Measurements from ENCODE around the gene FANCF. TPM values are rescaled to one million over a fixed set of nuclear protein-coding genes. Genes with fewer than 3 reads are reported as not detected.

FANCF gene
- total RNA-seq, 1 experiment from 2014 or later, result 37.3 TPM

DNA sequence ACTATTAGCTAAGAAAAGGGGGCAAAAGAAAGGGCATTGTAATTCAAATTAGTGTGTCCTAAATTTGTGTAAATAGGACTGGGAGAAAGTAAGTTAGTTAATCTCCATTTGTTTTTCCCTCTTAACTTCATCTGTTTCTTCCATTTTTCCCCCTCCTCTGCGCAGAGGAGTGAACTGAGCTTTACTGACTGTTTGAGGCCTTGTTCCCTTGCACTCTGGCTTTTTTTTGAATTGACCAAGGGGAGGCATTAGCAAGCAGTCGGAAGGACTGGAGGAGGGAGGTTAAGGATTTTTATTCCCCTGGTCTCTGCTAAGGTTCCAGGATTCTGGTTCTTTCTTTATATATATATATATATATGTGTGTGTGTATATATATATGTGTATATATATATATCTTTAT, 15.2 kb upstream of the FANCF start:
- Histone ChIP-seq H3K27me3 (ENCODE audit: control insufficient read depth, insufficient read depth, low read length) (peaks cover 5% of the 10 kb centered on the region), H3K4me3 (ENCODE audit: insufficient read depth, low read depth, low read length) (no peak overlapping the region), H3K36me3 (replicated peaks; ENCODE audit: control insufficient read depth, insufficient read depth, low read length) (no peaks in the 10 kb centered on the region)
- DNase-seq, result no peak

DNA sequence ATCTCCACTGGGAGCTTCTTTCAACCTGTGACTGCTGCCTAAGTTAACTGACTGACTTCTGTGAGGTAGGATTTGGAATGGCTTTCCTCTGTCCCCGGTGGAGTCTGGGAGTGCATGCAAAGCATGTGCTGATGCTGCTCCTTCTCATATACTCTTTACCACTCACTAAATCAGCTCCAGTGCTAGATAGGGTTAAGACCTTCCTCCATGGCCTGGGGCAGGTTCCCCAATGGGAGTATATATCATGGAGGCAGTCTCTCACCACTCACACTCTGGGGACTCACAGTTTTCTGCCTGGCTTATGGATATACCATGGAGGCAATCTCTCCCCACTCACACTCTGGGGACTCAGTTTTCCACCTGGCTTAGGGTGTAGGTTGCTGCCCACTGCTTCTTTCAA, 10.1 kb upstream of the FANCF start:
- Histone ChIP-seq H3K27me3 (ENCODE audit: control insufficient read depth, insufficient read depth, low read length) (peaks cover 5% of the 10 kb centered on the region), H3K36me3 (replicated peaks; ENCODE audit: control insufficient read depth, insufficient read depth, low read length) (no peaks in the 10 kb centered on the region), H3K4me3 (ENCODE audit: insufficient read depth, low read depth, low read length) (no peak overlapping the region)
- DNase-seq, result no peak

DNA sequence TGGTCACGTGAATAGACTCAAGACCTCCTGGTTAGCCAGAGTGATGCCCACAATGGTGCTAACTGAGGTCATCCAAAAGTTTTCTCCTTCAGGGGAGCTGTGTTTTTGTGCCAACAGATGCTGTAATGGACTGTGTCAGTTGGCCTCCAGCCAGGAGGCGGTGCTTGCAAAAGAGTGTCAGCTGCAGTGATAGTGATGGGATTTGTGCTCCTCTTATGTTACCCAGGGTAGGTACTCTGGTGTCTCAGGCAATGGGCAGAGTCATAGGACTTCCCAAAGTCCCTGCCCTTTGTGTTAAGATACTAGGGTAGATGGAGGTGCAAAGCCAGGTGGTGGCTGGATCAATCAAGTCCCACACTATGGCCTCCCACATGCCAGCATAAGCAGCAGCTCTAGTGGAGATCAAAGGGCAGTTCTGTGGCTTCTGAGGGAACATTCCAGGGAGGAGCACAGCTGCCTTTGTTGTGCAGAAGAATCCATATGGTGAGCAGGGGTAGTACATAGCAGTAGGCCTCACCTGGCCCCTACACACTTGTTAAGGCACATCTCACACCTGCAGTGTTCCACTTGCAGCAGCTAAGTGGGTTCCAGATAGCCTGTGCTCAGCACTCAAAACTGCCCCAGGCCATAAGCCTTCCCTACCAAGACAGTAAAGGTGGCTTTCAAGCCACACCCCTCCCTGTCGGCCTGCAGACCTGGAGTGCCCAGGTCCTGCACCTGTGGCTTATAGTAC, 9.4 kb upstream of the FANCF start:
- DNase-seq, result no peak
- no peaks in the 10 kb centered on the region for H3K36me3 ChIP-seq (replicated peaks; ENCODE audit: control insufficient read depth, insufficient read depth, low read length)
- H3K27me3 ChIP-seq (ENCODE audit: control insufficient read depth, insufficient read depth, low read length), result peaks cover 5% of the 10 kb centered on the region
- H3K4me3 ChIP-seq (ENCODE audit: insufficient read depth, low read depth, low read length), result no peak overlapping the region

DNA sequence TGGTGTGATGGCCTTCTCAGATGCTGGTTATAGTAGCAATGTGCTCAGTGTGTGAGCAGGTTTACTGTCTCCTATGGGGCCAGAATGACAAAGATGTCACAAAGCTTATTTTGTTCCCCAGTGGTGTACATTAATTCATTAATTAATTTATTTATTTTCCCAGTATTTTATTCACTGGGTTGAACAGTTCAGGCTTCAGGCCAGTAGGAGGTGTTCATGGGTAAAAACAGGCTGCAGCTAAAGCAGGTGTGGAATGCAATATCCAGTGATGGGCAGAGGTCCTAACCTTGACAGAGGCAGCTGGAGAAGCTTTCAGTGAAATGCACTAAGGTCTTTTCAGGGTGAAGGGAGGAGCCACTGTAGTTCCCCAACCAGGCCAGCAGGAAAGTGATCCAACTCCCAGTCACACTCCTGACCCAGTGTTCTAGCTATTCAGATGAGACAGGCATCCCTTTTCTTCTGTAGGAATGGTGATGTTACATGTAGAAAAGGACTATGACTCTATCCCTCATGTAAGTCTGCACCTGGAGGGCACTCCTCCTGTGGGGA, 7.8 kb upstream of the FANCF start:
- DNase-seq, result no peak
- Histone ChIP-seq H3K4me3 (ENCODE audit: insufficient read depth, low read depth, low read length) (no peak overlapping the region), H3K36me3 (replicated peaks; ENCODE audit: control insufficient read depth, insufficient read depth, low read length) (no peaks in the 10 kb centered on the region), H3K27me3 (ENCODE audit: control insufficient read depth, insufficient read depth, low read length) (no peaks in the 10 kb centered on the region; the same call in 1 of the 2 replicates)

DNA sequence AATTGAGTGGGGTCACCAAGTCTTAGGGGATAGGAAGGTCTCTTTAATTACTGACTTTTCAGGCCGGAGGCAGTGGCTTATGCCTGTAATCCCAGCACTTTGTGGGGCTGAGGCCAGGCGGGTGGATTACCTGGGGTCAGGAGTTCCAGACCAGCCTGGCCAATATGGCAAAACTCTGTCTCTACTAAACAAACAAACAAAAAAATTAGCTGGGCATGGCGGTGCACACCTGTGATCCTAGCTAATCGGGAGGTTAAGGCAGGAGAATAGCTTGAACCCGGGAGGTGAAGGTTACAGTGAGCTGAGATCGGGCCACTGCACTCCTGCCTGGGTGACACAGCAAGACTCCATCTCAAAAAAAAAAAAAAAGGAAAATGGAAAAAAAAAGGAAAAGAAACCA, 1.8 kb upstream of the FANCF start:
- Histone ChIP-seq H3K27me3 (ENCODE audit: control insufficient read depth, insufficient read depth, low read length) (no peaks in the 10 kb centered on the region), H3K36me3 (replicated peaks; ENCODE audit: control insufficient read depth, insufficient read depth, low read length) (no peaks in the 10 kb centered on the region), H3K4me3 (ENCODE audit: insufficient read depth, low read depth, low read length) (no peak overlapping the region)
- DNase-seq, result no peak

DNA sequence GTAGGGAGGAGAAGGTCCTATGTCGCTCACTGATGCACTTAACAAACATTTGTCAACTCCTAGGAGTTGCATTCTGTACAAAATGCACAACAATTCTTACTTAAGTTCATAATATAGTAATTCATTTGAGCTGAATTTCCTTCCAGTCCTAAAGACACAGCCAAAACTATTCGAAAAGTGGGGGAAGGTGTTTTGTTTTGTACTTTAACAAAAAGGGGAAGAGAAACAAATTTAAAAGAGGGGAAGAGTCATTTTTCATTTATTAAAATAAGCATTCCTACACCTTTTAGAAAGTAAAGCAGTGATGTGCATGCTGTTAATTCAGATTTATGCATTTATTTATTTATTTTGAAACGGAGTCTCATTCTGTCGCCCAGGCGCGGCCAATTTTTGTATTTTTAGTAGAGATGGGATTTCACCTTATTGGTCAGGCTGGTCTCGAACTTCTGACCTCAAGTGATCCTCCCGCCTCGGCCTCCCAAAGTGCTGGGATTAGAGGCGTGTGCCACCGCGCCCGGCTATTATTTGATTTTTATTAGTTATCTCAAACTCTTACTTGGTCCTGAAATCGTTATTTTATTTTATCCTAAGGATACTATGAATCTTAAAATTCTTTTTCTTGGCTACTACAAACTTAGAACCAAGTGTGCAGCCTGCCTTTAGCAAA, 1.1 kb upstream of the FANCF start:
- no peak overlapping the region for H3K4me3 ChIP-seq (ENCODE audit: insufficient read depth, low read depth, low read length)
- DNase-seq, result no peak
- H3K36me3 ChIP-seq (replicated peaks; ENCODE audit: control insufficient read depth, insufficient read depth, low read length), result no peaks in the 10 kb centered on the region
- H3K27me3 ChIP-seq (ENCODE audit: control insufficient read depth, insufficient read depth, low read length), result no peaks in the 10 kb centered on the region

DNA sequence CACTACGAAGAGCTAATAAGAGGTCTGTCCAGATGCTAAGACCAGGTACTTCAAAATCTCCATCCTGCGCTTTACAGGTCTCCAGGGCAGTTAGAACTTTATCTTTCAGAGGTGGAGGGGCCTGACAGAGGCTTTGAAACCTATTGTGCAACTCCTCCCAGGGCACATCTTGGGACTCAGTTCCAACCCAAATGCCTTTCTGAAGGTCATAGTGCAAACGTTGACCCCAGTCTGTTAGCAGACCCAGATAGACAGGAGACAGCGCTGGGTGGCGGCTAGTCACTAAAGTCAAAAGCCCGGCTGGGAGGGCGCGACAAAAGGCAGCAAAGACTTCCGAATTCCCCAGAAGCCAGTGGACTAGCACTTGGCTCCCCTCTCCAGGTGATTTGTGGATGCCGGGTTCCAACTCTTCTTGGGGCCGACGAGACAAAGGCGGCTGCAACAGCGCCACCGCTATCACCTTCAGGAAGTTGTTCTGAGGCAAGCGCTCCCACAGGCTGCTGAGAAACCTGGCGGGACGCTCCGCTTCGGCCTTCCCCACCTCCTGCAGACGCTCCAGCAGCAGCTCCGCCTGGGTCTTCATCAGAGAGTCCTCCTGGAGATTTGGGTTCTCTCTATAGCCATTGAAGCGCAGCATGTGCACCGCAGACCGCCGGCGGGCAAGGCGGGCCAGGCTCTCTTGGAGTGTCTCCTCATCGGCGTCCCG, 728 bp downstream of the FANCF start:
- peak; percentile 36 for DNase-seq

DNA sequence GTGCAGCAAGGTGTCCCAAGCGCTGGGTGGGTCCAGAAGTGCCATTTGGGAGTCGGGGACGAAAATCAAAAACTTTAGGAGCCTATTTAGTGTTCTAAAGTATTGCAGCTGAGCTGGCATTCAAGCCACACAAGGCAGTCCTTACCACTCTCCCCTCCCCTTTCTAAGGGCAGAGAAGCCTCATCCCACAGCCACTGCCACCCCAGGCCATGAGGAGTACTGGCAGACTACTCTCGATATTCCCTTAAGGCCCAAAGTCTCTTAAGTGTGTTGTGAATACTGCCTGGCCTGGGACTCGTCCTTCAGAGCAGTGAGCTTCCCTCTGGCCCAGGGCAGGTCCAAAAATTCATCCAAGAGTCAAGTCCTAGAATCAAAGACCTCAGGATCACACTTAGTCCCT, 7.8 kb downstream of the FANCF start:
- DNase-seq, result no peak
- no peaks in the 10 kb centered on the region for H3K27me3 ChIP-seq (ENCODE audit: control insufficient read depth, insufficient read depth, low read length)
- H3K36me3 ChIP-seq (replicated peaks; ENCODE audit: control insufficient read depth, insufficient read depth, low read length), result no peaks in the 10 kb centered on the region
- H3K4me3 ChIP-seq (ENCODE audit: insufficient read depth, low read depth, low read length), result no peak overlapping the region

More for the DNA sequence above, 728 bp downstream of the FANCF start:
- no peaks in the 10 kb centered on the region for H3K27me3 ChIP-seq (ENCODE audit: control insufficient read depth, insufficient read depth, low read length)
- peak overlapping the region; percentile 86 for H3K4me3 ChIP-seq (ENCODE audit: insufficient read depth, low read depth, low read length)
- H3K36me3 ChIP-seq (replicated peaks; ENCODE audit: control insufficient read depth, insufficient read depth, low read length), result no peaks in the 10 kb centered on the region

DNA sequence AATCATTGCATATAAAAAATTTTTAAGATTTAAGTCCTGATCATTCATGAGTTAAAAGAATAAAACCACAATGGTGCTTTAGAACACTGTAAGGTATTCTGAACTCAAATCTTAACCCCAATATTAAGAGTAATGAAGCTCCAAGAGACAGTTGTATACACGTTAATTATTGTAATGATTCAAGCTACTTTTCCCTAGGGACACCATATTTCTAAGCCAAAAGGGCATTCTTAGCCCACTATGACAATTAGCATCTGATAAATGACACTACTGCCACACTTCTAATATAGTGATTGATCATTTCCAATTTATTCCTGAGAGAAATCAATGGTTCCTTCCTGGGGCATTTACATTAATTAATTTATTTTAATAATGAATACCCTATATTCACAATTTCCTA, 21.7 kb downstream of the FANCF start:
- H3K36me3 ChIP-seq (replicated peaks; ENCODE audit: control insufficient read depth, insufficient read depth, low read length), result no peaks in the 10 kb centered on the region
- no peaks in the 10 kb centered on the region for H3K27me3 ChIP-seq (ENCODE audit: control insufficient read depth, insufficient read depth, low read length)
- DNase-seq, result no peak
- H3K4me3 ChIP-seq (ENCODE audit: insufficient read depth, low read depth, low read length), result no peak overlapping the region

DNA sequence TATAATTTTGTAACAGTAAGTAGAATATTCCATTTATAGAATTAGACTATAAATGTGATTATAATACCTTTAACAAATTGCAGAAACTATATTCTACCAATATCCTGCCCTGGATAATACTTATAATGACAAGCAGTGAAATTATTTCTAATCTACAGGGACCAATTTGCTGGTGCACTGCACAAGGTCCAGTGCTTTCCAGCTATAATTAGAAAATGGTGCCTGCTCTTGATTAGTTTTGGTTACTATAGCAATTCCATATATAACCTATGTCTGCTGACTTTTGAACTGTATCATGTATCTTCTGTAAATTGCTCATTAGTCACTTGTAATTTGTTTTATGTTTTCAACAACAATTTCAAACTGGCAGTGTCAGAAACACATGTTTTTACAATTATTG, 23.1 kb downstream of the FANCF start:
- H3K27me3 ChIP-seq (ENCODE audit: control insufficient read depth, insufficient read depth, low read length), result no peaks in the 10 kb centered on the region
- no peak overlapping the region for H3K4me3 ChIP-seq (ENCODE audit: insufficient read depth, low read depth, low read length)
- no peak for DNase-seq
- H3K36me3 ChIP-seq (replicated peaks; ENCODE audit: control insufficient read depth, insufficient read depth, low read length), result no peaks in the 10 kb centered on the region

DNA sequence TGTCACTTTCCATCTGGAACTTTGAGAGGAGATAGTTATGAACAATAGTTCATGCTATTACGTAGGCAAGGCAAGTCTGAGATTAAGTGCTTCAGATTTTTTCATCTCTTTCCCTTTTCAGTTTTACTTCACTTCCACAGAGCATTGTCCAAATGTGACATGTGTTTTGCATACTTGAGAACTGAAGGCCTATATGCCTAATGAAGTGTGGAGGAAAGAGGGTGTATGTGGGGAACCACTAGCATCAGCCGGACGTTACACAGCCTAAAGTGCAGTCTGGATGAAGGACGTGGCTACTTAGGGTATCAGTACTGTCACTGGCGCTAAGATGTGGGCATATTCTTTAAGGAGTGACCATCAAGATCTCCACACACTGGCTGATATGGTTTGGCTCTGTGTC, 26.2 kb downstream of the FANCF start:
- H3K27me3 ChIP-seq (ENCODE audit: control insufficient read depth, insufficient read depth, low read length), result no peaks in the 10 kb centered on the region
- DNase-seq, result no peak
- H3K36me3 ChIP-seq (replicated peaks; ENCODE audit: control insufficient read depth, insufficient read depth, low read length), result no peaks in the 10 kb centered on the region
- no peak overlapping the region for H3K4me3 ChIP-seq (ENCODE audit: insufficient read depth, low read depth, low read length)

DNA sequence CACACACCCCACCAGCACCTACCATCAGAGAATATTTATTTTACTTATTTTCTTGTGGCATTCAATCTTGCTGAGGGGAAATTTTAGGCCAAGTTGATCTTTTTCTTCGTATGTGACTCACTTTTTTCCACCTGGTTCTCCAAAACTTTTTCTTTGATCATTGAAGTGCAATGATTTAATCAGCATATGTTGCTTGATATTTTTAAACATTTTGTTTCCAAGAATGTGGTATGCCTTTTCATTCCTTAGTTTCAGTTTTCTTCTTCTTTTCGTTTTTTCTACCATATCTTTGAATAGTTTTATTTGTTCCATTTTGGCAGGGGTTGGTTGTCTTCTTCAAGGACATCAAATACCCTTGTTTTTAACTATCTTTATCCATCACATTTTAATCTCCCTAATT, 28.6 kb downstream of the FANCF start:
- no peaks in the 10 kb centered on the region for H3K36me3 ChIP-seq (replicated peaks; ENCODE audit: control insufficient read depth, insufficient read depth, low read length)
- H3K27me3 ChIP-seq (ENCODE audit: control insufficient read depth, insufficient read depth, low read length), result no peaks in the 10 kb centered on the region
- DNase-seq, result no peak
- H3K4me3 ChIP-seq (ENCODE audit: insufficient read depth, low read depth, low read length), result no peak overlapping the region

DNA sequence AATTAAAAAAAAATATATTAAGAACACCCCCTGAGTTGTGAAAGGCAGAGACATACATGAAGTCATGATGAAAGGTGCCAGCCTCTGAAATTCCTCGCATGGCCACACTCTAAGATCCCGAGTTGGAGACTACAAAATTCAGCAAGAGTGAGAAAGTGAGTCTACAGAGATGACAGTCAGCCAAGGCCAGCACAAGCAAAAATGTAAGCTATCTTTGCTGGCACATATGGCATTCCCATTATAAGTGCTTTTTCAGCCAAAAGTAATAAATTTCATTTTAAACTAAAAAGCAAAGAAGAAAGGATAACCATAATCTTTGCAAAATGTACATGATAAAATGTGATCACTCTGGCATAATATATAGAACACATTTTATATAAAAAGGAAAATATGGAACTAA, 40.6 kb downstream of the FANCF start:
- no peak overlapping the region for H3K4me3 ChIP-seq (ENCODE audit: insufficient read depth, low read depth, low read length)
- DNase-seq, result no peak
- no peaks in the 10 kb centered on the region for H3K27me3 ChIP-seq (ENCODE audit: control insufficient read depth, insufficient read depth, low read length)
- H3K36me3 ChIP-seq (replicated peaks; ENCODE audit: control insufficient read depth, insufficient read depth, low read length), result no peaks in the 10 kb centered on the region

DNA sequence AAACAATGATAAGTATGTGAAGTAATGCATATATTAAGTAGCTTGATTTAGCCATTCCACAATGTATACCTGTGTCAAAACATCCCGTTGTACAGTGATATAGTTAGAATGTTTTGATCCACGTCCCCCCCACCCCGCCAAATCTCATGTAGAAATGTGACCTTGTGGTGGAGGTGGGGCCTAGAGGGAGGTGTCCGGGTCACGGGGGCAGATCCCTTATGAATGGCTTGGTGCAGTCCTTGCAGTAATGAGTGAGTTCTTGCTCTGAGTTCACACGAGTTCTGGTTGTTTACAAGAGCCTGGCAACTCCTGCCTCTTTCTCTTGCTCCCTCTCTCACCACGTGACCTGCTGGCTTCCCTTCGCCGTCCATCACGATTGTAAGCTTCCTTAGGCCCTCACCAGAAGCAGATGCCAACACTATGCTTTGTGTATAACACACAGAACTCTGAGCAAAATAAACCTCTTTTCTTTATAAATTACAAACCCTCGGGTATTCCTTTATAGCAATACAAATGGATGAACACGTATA, 41.6 kb downstream of the FANCF start:
- Histone ChIP-seq H3K4me3 (ENCODE audit: insufficient read depth, low read depth, low read length) (no peak overlapping the region), H3K27me3 (ENCODE audit: control insufficient read depth, insufficient read depth, low read length) (no peaks in the 10 kb centered on the region), H3K36me3 (replicated peaks; ENCODE audit: control insufficient read depth, insufficient read depth, low read length) (no peaks in the 10 kb centered on the region)
- DNase-seq, result no peak

DNA sequence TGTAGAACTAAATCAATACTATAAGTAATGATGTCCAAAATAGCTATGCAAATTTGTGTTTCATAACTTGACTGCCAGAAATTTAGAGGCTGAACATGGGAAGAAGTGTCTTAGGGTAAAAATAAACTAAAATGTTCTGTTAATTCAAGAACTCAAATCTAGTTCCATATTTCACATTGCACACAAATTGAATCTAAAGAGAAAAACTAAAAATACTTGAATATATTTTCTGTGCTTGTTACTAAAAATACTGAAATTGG, 43.5 kb downstream of the FANCF start:
- no peak overlapping the region for H3K4me3 ChIP-seq (ENCODE audit: insufficient read depth, low read depth, low read length)

More for the DNA sequence above, 43.5 kb downstream of the FANCF start:
- H3K36me3 ChIP-seq (replicated peaks; ENCODE audit: control insufficient read depth, insufficient read depth, low read length), result no peaks in the 10 kb centered on the region
- no peak for DNase-seq
- no peaks in the 10 kb centered on the region for H3K27me3 ChIP-seq (ENCODE audit: control insufficient read depth, insufficient read depth, low read length)

Measured in H7 (cell line).